Caco-2 (cell line): ENCODE measurements around the gene FBLN5. TPM values are rescaled to one million over a fixed set of nuclear protein-coding genes. Genes with fewer than 3 reads are reported as not detected.

ENCODE experiments used
- Bru-seq: library from RNA; stranded (reverse); fragments of 400-500 nt; gene quantifications from one replicate; lab custom pipeline; 2021; lab: Mats Ljungman, UMichigan
- BruChase-seq, 2 experiments: library from RNA; stranded (reverse); fragments of 400-500 nt; gene quantifications; one replicate each; lab custom pipeline; 2021; lab: Mats Ljungman, UMichigan
- BruUV-seq: library from RNA; stranded (reverse); fragments of 400-500 nt; replicated peaks from 2 replicates; lab custom pipeline; 2021; lab: Mats Ljungman, UMichigan
- CTCF ChIA-PET: fragments of 300-600 bp; sonication (Branson Sonifier 250); formaldehyde crosslinking; loops from one replicate; lab custom pipeline; 2022; ENCODE audit warnings: antibody characterized with exemption; lab: Charles Lee
- POLR2A ChIA-PET: fragments of 300-600 bp; sonication (Branson Sonifier 250); formaldehyde crosslinking; loops from one replicate; lab custom pipeline; 2022; ENCODE audit warnings: antibody characterized with exemption; lab: Charles Lee
- DNase-seq, 2 experiments: peaks; one replicate each; pipeline versions ENCODE4 v3.0.0 to v3.0.0-alpha.2; 2020 to 2022
- H3K27me3 ChIP-seq: replicated peaks from 2 replicates; pipeline ENCODE4 v1.6.0; 2011; ENCODE audit warnings: low read length; ENCODE audit not compliant: control insufficient read depth, insufficient read depth
- H3K36me3 ChIP-seq: 2 replicates; pipeline ENCODE4 v1.5.1; 2011; ENCODE audit warnings: low read length; ENCODE audit not compliant: control insufficient read depth, insufficient read depth
- H3K4me1 ChIP-seq: fragments of 250-450 bp; sonication (Bioruptor Pico); 2 replicates; pipeline ENCODE4 v1.5.1; 2020; ENCODE audit warnings: mild to moderate bottlenecking
- H3K4me3 ChIP-seq: 2 replicates; pipeline ENCODE4 v1.5.1; 2011; ENCODE audit warnings: low read depth, mild to moderate bottlenecking, control low read depth, low read length
- H3K9me3 ChIP-seq: fragments of 250-450 bp; sonication (Bioruptor Pico); 2 replicates; pipeline ENCODE4 v1.5.1; 2020; ENCODE audit warnings: mild to moderate bottlenecking, moderate library complexity
- H3K27ac Mint-ChIP-seq: one replicate; pipeline ENCODE4 v1.8.0; 2022; ENCODE audit warnings: mixed read lengths; ENCODE audit not compliant: unreplicated experiment
- H3K27me3 Mint-ChIP-seq: one replicate; pipeline ENCODE4 v1.8.0; 2022; ENCODE audit warnings: mixed read lengths; ENCODE audit not compliant: insufficient read depth, unreplicated experiment
- H3K36me3 Mint-ChIP-seq: one replicate; pipeline ENCODE4 v1.8.0; 2022; ENCODE audit warnings: mild to moderate bottlenecking, mixed read lengths; ENCODE audit not compliant: insufficient read depth, unreplicated experiment
- H3K4me1 Mint-ChIP-seq: one replicate; pipeline ENCODE4 v1.8.0; 2022; ENCODE audit warnings: low read depth, mixed read lengths; ENCODE audit not compliant: unreplicated experiment
- H3K4me3 Mint-ChIP-seq: one replicate; pipeline ENCODE4 v1.8.0; 2022; ENCODE audit warnings: mild to moderate bottlenecking, moderate library complexity, mixed read lengths; ENCODE audit not compliant: unreplicated experiment
- H3K9me3 Mint-ChIP-seq: one replicate; pipeline ENCODE4 v1.8.0; 2022; ENCODE audit warnings: mixed read lengths; ENCODE audit not compliant: unreplicated experiment
- CTCF ChIP-seq, 2 experiments: fragments of 200-600 bp in 1 of 2; IDR thresholded peaks; 1 replicate in 1 of 2; 2 replicates in 1 of 2; pipeline versions ENCODE4 v1.5.1 to v1.8.0; 2011 to 2022; ENCODE audit warnings: antibody characterized with exemption in 1 of 2, control low read depth in 1 of 2, inconsistent platforms in 1 of 2, low read depth in 1 of 2, low read length in 1 of 2, mild to moderate bottlenecking in 1 of 2, moderate library complexity in 1 of 2; ENCODE audit not compliant: insufficient read depth in 1 of 2, severe bottlenecking in 1 of 2, unreplicated experiment in 1 of 2
- intact Hi-C: fragments of 100-400 bp; cut with micrococcal nuclease; formaldehyde crosslinking; loops from one replicate; pipeline ENCODE4 v1.10.0; 2022; ENCODE audit not compliant: unreplicated experiment
- long read RNA-seq: library from polyadenylated mRNA; stranded (forward); transcript quantifications from one replicate; pipeline ENCODE4 v2.0.0, GENCODE V29; 2022
- total RNA-seq: library from RNA; stranded (reverse); gene quantifications from 2 replicates; pipeline ENCODE4 v1.2.3, GENCODE V29; 2022

The FBLN5 gene
- total RNA-seq (9.2 and 13.9 TPM in 2 replicates), Bru-seq, nascent RNA (percentile 40 among the genes with signal in this experiment), BruChase-seq, experiment 1, labeled RNA remaining after a 2-hour chase (percentile 40 among the genes with signal in this experiment), BruChase-seq, experiment 2, labeled RNA remaining after a 6-hour chase (percentile 46 among the genes with signal in this experiment)
- long read RNA-seq, transcript FBLN5-202 (11 exons, 2,123 nt) = major isoform, 7 of 8 reads
- long read RNA-seq, partial matches to known transcripts = 0 of 8 reads
- long read RNA-seq, other reads (novel, unspliced or antisense) = 1 of 8 reads

GRCh38 chr14:91947475-91948184 is at the start of gene FBLN5:
TSS of gene FBLN5 (minus strand) at chr14:91947694. CDS start at chr14:91947229, 465 bp downstream.
- ChIA-PET POLR2A (no interaction called here), CTCF (no interaction called here)
- Mint-ChIP-seq H3K4me3 (peak within 1 kb of the TSS; percentile 84), H3K9me3 (no peaks in the 10 kb centered on the region), H3K36me3 (no peaks in the 10 kb centered on the region), H3K27ac (peak within 1 kb of the TSS; percentile 50), H3K4me1 (no peaks in the 10 kb centered on the region), H3K27me3 (no peaks in the 10 kb centered on the region)
- no peaks in the 10 kb centered on the region for H3K27me3 ChIP-seq
- no TSS peak for BruUV-seq
- intact Hi-C loops = no loop called here
- peaks cover 7% of the 10 kb centered on the region; the same call in 1 of the 2 replicates for H3K4me1 ChIP-seq
- TF ChIP-seq CTCF (IDR thresholded peaks at IDR 0.05; ENCODE audit: insufficient read depth in 1 of 2, low read depth in 1 of 2, low read length in 1 of 2, severe bottlenecking in 1 of 2, unreplicated experiment in 1 of 2) = no peak
- peak; percentile 46 to 71 for DNase-seq
- H3K9me3 ChIP-seq = no peaks in the 10 kb centered on the region; the same call in 1 of the 2 replicates
- H3K4me3 ChIP-seq = peak within 1 kb of the TSS; percentile 49
- no peaks in the 10 kb centered on the region for H3K36me3 ChIP-seq

GRCh38 chr14:91996948-91997371 is 49.5 kb upstream of the FBLN5 start:
- Mint-ChIP-seq H3K4me1 (peaks cover 7% of the 10 kb centered on the region), H3K9me3 (no peaks in the 10 kb centered on the region), H3K4me3 (no peak overlapping the region), H3K27me3 (no peaks in the 10 kb centered on the region), H3K36me3 (peaks cover 62% of the 10 kb centered on the region), H3K27ac (no peak overlapping the region)
- Histone ChIP-seq H3K36me3 (no peaks in the 10 kb centered on the region), H3K27me3 (no peaks in the 10 kb centered on the region), H3K4me3 (no peak overlapping the region), H3K4me1 (no peaks in the 10 kb centered on the region), H3K9me3 (no peaks in the 10 kb centered on the region)
- intact Hi-C loops = loop anchor here (1.0 kb wide), 1 partner anchor 347 kb away; no protein-coding TSS in a partner anchor
- POLR2A ChIA-PET = no interaction called here
- DNase-seq = peak in 1 of 2 experiments; percentile 36
- no TSS peak for BruUV-seq
- peak; percentile 42 to 56 for TF ChIP-seq CTCF (IDR thresholded peaks at IDR 0.05; ENCODE audit: insufficient read depth in 1 of 2, low read depth in 1 of 2, low read length in 1 of 2, severe bottlenecking in 1 of 2, unreplicated experiment in 1 of 2)
- CTCF ChIA-PET = interaction anchor here (0.5 to 1.4 kb wide), 13 partner anchors 9 to 347 kb away, joined by 3 to 11 read pairs (median 4); partner anchors contain the start of gene ATXN3

- Histone ChIP-seq H3K27me3 (no peaks in the 10 kb centered on the region), H3K4me1 (no peaks in the 10 kb centered on the region), H3K36me3 (peaks cover 2% of the 10 kb centered on the region; the same call in 1 of the 2 replicates), H3K4me3 (no peak overlapping the region), H3K9me3 (no peaks in the 10 kb centered on the region)
- no peaks in the 10 kb centered on the region for H3K27me3 Mint-ChIP-seq
- no TSS peak for BruUV-seq
- ChIA-PET CTCF (no interaction called here), POLR2A (no interaction called here)
- DNase-seq = no peak
- H3K36me3 Mint-ChIP-seq = peaks cover 41% of the 10 kb centered on the region
- H3K4me3 Mint-ChIP-seq = no peak overlapping the region
- no peak overlapping the region for H3K27ac Mint-ChIP-seq
- intact Hi-C loops = no loop called here
- no peaks in the 10 kb centered on the region for H3K9me3 Mint-ChIP-seq
- no peaks in the 10 kb centered on the region for H3K4me1 Mint-ChIP-seq
- no peak for TF ChIP-seq CTCF (IDR thresholded peaks at IDR 0.05; ENCODE audit: insufficient read depth in 1 of 2, low read depth in 1 of 2, low read length in 1 of 2, severe bottlenecking in 1 of 2, unreplicated experiment in 1 of 2)
Observed at GRCh38 chr14:91987192-91987591, 39.7 kb upstream of the FBLN5 start.
